Right ventricle myocardium superior (tissue), 1 donor: ENCODE results near the gene EIF2B2. TPM values are rescaled to one million over a fixed set of nuclear protein-coding genes. Genes with fewer than 3 reads are reported as not detected.

ENCODE experiments used
- ATAC-seq: fragments of 200-7000 bp; cut with Tn5 transposase; one replicate; pipeline ENCODE4 v1.9.1; 2020; ENCODE audit warnings: mild to moderate bottlenecking; ENCODE audit not compliant: poor library complexity
- DNase-seq: peaks from one replicate; pipeline ENCODE4 v3.0.0-alpha.2; 2020
- intact Hi-C: fragments of 100-400 bp; cut with DNase I; formaldehyde crosslinking; loops from one replicate; pipeline ENCODE4 v1.11.2; 2022
- total RNA-seq: library from RNA; stranded (reverse); fragmentation: NEBNext Ultra II Directional; extraction: Animal tissue kit (Norgen Biotek cat#: 25700); gene quantifications from one replicate; pipeline ENCODE4 v1.2.1, GENCODE V29; 2021
- donor health status: DM: no; HTN: yes; CAD: no; lungs with severe emphysema.

Gene EIF2B2
- total RNA-seq, 1 donor from 2014 or later: 29.5 TPM

DNA sequence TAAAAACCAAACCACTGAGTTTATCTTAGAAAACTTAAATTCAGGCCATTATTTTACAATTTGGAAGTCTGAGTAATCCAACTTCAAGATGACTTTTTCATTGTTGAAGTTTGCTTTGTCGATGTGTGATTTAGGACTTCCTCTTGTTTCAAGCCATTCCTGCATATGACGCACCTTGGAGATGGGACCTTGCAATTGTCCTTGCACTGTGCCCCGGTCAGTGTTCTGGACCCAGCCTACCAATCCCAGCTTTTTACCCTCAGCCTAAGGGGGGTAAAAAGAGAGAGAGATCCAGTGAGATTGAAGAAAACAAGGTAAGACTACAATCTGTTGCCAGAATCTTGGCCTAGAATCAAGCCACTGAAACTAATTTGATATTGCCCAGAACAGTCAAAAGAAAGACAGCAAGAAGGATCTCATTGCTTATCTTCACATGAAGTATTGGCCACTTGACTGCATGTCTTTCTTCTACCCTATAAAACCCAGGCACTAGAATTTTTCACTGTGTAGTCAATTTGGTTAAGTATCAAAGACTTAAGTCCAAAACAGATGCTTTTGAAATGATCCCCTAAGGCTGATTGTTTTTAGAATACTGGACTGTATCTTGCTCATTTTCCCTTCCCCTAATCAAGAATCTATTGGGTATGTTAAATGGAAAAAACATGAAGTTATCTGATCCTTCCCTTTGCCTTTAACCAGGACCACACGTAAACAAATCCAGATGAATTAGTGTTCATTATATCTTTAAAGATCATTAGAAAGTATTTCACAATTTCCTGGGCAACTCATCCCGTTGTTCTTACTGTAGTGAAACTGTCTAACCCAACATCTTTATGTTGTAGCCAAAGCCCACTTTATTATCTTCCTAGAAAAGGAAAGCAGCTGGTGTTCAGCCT, 50.9 kb downstream of the EIF2B2 start:
- ATAC-seq (no peak), DNase-seq (no peak)
- intact Hi-C loops: no loop called here

DNA sequence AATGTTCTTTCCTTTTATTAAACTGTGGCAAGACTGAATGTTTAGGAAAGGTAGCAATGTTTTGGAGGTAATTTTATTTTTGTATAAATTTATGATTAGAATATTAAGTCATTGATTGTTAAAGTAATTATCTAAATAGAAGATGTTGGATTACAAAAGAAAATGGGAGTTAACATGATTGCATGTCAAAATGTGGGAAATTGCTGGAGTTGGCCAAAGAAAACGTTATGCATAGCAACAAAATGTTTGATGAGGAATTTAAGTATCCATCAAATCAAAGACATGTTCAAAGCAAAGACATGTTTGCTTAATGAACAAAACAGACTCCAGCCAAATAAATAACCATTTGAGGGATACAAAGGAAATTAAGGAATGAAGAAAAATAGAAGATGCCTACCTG, 51.7 kb downstream of the EIF2B2 start:
- intact Hi-C loops: no loop called here
- no peak for DNase-seq
- no peak for ATAC-seq

DNA sequence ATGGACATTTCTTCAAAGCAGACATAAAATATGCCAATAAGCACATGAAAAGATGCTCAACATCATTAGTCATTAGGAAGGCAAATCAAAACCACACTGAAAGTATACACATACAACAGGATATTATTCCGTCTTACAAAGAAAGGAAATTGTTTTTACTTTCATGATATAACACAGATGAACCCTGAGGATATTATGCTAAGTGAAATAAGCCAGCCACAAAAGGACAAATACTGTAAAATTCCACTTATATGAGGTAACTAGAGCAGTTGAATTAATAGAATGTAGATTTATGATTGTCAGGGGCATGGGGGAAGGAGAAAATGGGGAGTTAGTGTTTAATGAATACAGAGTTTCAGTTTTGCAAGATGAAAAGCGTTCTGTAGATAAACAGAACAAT, 56.9 kb downstream of the EIF2B2 start:
- DNase-seq: no peak
- intact Hi-C loops: no loop called here
- no peak for ATAC-seq

DNA sequence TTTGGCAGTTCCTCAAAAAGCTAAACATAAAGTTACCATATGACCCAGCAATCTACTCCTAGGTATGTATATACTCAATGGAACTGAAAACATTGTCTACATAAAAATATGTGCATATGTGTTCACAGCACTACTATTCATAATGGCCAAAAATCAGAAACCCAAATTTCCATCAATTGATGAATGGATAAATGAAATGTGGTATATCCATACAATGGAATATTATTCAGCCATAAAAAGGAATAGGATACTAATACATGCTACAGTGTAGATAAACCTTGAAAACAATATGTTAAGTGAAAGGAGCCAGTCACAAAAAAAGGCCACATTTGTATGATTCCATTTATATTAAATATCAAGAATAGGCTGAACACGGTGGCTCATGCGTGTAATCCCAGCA, 57.7 kb downstream of the EIF2B2 start:
- no peak for ATAC-seq
- DNase-seq: no peak
- intact Hi-C loops: no loop called here

Other genes with a start within 250 kb of the EIF2B2 start
- gene YLPM1, start 239.6 kb upstream of the EIF2B2 start, total RNA-seq: 26.6 TPM
- not detected for gene PROX2, start 126.8 kb upstream of the EIF2B2 start, total RNA-seq
- gene DLST, start 121.0 kb upstream of the EIF2B2 start, total RNA-seq: 205 TPM
- 16.8 TPM for gene RPS6KL1, start 79.7 kb upstream of the EIF2B2 start, total RNA-seq
- gene PGF, start 47.3 kb upstream of the EIF2B2 start, total RNA-seq: 5.1 TPM
- gene MLH3, start 48.5 kb downstream of the EIF2B2 start, total RNA-seq: 21.8 TPM
- 11.9 TPM for gene ACYP1, start 61.1 kb downstream of the EIF2B2 start, total RNA-seq
- gene ZC2HC1C, start 66.7 kb downstream of the EIF2B2 start, total RNA-seq: 11.3 TPM
- 109 TPM for gene NEK9, start 124.1 kb downstream of the EIF2B2 start, total RNA-seq
- 235 TPM for gene TMED10, start 173.7 kb downstream of the EIF2B2 start, total RNA-seq